ENCODE results near the gene HIBCH. TPM values are rescaled to one million over a fixed set of nuclear protein-coding genes. Genes with fewer than 3 reads are reported as not detected.
"Not testable (repeated sequence)": the region's sequence is repeated elsewhere in the genome, so short reads cannot be mapped to it uniquely, and the experiment has no call there.

The HIBCH gene
- total RNA-seq, 1 donor from 2014 or later: 49.8 TPM

DNA sequence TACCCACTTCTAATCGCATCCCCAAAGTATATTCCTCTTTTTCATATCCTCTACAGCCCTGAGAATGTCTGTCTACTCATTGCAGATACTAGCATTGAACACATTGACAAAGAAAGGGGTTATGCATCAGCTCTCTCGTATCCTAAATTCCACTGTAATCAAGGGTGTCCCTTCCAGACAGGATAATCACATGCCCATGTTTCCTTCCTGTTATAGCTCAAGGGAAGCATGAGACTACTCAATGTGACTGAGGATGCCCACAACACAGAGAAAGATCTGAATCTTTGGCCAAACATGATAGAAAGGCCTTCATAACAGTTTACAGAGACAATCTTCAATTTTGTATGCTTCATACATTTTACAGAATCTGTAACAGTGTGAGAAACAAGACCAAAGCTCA is 69.2 kb downstream of the HIBCH start:
- DNase-seq (ENCODE audit: low spot score): no peak

DNA sequence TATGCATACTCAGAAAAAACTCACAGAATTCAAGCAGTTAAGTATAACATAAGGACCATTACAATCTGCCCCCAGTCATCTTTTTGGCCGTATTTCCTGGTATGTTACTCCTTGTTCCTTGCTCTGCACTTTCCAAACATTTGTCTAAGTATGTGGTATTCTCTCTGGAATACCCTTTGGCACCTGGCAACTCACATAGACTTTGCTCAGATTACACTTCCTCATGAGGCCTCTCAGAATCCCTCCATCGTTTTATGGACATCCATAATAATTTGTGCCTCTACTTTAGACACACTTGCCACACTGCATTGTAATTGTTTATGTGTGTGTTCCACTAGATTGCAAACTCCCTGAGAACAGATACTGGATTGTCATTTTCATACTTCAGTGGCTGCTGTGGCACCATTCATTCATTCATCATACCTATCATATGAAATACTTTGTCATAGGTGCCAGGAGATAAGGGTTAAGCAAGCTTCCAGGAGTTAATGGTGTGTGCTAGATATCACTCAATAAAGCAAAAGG is 84.0 kb downstream of the HIBCH start:
- no peak for DNase-seq (ENCODE audit: low spot score)

DNA sequence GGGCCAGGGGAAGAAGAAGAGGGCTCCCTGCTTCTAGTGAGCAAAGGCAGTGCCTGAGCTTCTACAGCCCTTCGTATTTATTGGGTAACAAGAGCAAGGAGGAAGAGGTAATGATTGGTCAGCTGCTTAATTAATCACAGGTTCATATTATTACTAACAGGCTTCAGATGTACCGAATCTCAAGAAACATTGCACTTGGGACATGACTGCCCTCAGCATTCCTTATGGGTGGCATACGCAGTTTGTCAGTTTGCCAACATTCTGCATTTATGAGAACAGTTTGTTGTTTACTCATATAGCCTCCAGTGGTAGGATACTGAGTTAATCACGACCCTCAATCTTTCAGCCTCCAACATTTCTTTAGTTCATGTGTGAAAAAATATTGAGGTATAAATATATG is 84.5 kb downstream of the HIBCH start:
- no peak for DNase-seq (ENCODE audit: low spot score)

DNA sequence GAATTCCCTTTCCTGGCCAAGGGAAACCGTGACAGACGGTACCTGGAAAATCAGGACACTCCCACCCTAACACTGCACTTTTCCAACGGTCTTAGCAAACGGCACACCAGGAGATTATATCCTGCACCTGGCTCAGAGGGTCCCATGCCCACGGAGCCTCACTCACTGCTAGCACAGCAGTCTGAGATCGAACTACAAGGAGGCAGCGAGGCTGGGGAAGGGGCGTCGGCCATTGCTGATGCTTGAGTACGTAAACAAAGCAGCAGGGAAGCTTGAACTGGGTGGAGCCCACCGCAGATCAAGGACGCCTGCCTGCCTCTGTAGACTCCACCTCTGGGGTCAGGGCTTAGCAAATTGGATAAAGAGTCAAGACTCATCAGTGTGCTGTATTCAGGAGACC is 95.6 kb downstream of the HIBCH start:
- not testable (repeated sequence) for DNase-seq (ENCODE audit: low spot score)

DNA sequence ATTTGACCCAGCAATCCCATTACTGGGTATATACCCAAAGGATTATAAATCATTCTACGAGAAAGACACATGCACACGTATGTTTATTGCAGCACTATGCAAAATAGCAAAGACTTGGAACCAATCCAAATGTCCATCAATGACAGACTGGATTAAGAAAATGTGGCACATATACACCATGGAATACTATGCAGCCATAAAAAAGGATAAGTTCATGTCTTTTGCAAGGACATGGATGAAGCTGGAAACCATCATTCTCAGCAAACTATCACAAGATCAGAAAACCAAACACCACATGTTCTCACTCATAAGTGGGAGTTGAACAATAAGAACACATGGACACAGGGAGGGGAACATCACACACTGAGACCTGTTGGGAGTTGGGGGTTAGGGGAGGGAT is 96.9 kb downstream of the HIBCH start:
- DNase-seq (ENCODE audit: low spot score): not testable (repeated sequence)

DNA sequence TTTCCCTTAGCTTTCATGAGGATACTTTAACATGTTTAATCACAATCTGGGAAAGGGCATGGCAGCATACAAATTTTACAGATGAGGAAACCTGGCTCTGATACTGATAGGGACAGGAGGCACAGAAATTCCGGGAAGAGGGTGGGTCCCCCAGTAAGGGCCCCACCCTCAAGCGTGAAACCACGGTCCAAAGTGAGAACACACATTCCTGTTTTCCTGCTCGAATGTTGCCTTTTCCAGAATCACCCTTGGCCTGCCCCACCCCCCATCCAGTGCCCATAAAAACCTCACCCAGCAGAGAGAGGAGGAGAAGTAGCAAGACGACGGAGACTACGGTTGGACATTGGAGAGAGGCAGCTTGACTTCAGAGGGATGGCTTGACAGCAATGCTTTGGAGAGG is 98.2 kb downstream of the HIBCH start:
- no peak for DNase-seq (ENCODE audit: low spot score)

DNA sequence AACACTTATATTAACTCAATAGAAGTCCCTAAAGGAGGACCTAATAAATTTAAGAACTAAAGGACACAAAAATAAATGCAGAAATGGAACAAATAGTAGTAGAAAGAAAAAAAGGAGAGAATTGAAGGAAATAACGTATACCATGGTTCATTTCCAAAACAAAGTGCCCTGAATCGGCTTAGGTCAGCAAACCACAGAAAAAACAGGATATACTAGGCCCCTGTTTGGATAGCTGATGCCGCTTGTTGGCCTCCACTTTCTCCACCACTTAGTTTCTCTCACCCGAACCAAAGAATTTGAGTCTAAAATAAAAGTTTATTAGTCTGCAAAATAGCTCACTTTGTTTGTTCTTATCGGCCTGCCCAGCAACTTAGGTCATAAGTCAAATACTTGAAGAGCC is 100.4 kb downstream of the HIBCH start:
- no peak for DNase-seq (ENCODE audit: low spot score)

DNA sequence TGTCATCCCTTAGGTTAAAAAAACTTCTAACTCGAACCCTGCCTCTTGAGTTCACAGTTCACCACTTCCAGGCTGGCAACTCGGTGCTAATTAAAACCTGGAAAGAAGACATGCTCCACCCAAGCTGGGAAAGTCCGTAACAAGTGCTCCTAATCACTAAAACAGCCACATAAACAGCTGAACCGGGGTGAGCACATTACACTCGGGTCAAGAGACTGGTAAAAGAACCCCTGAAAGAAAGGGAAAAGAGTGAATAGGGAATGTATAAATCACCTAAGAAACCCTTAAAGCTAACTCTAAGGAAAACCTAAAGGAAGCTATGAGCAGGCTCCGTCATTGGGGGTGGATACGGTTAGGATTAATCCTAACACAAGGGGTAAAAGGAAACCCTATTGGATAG is 102.0 kb downstream of the HIBCH start:
- DNase-seq (ENCODE audit: low spot score): no peak

DNA sequence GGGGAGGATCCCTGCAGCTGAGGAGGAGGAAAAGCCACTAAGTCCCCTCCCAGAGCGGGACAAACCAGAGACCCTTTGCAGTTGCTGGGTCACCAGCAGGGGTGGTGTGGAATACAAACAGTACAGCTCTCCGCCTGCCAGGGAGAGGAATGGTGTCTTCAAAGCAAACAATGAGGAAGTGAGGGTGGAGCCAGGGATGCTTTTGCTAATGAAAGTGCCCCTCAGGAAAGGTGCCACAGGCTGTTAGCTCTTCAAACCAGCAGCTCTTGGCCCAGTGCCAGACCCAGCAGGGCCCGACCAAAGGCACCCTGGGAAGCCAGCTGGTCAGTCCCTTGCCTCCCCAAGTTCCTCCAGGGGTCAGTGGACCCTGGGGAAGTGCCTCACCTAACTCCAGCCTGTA is 102.8 kb downstream of the HIBCH start:
- no peak for DNase-seq (ENCODE audit: low spot score)

DNA sequence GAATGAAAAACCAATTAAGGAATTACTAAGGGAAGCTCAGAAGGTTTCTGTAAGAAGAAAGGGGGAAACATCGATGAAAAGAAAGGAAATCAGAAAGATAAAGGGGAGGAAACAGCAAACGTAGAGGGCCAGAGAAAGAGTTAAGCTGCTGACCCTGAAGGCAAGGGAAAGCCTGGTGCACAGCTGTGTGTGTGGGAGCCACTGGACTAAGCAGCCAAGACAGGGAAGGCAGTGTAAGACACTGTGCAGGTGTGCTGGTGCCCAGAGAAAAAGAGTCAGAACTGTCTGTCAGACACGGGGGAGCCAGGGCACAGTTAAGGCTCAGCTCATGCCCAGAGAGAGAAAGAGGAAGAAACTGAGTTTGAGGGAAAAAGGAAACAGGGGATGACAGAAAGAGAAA is 104.0 kb downstream of the HIBCH start:
- DNase-seq (ENCODE audit: low spot score): no peak

DNA sequence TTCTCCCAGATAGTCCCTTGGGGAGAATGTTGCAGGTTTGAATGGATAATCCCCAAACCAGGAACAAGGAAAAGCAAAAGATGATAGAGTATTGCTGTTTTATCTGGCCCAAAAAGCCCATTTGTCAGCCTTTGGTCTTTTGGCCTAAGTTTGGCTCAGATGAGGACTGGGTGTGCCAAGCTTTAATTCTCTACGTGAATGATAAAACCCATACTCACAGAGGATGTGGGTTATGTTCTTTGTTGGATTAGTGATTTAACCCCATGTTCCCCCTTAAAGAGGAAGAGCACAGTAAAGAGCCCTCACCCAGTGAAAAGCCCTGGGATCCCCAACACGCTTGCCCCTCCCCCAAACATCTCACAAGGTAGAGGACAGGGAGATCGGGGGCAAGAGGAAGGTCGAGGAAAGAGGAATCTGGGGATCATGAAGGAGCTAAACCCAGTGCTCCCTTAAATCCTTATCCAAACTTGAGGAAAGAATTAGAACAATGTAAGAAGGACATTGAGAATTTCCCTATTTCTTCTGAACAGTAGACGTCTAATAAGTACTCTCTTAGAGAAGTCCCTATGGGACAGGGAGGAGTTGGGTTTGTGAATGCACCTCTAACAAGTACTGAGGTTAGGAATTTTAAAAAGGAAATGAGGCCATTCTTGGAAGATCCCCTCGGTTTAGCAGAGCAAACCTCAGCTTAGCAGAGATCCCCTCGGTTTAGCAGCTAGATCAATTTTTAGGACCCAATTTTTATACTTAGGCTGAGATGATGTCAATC is 105.0 kb downstream of the HIBCH start:
- no peak for DNase-seq (ENCODE audit: low spot score)

DNA sequence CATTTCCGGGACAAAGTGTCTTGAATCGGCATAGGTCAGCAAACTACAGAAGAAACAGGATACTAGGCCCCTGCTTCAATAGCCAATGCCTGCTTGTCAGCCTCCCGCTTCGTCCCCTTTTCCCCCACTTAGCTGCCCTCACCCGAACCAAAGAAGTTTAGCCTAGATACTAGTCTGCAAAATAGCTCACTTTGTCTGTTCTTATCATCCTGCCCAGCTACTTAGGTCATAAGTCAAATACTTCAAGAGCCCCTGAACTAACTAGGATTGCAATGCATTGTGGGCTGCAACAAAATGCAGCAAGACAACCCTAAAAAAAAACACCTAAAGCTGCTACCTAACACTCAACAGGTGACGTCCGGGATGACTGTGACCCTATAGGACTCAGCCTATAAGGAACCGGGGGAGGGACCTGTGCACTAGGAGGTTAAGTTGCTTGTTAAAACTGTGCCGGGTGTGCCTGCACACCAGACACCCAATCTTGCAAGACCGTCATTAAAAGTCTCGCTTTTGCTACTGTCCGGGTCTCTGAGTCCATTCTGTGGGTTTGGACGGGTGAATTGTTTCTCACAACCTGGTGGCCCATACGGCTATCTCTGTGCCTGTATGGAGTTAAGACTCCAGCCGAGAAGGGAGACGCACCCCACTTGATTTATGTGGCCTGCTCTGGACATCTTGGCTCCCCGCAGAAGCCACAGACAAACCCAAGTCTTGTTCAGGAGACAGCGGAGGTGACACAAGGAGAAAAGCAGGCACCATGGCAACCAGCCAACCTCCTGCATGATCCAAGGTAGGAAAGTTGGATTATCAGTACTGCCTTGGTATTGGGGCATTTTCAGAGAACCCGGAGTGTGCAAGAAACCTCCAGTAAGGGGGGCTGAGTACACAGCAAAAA is 105.9 kb downstream of the HIBCH start:
- no peak for DNase-seq (ENCODE audit: low spot score)

DNA sequence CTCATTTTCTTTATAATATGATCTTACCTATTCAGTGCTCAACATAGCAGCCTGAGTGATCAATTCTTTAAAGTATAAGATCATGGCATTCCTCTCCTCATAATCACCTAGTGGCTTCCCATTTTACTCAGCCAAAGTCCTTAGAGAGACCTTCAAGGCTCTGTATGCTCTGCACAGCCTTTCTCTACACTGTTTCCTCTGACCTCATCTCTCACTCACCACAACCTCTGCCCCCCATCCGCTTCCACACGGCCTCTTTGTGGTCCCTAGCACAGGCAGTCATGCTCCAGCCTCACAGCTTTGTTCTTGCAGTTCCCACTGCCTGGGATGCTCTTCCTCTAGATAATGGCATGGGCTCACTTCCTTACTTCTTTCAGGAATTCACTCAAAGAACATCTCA is 109.2 kb downstream of the HIBCH start:
- no peak for DNase-seq (ENCODE audit: low spot score)

DNA sequence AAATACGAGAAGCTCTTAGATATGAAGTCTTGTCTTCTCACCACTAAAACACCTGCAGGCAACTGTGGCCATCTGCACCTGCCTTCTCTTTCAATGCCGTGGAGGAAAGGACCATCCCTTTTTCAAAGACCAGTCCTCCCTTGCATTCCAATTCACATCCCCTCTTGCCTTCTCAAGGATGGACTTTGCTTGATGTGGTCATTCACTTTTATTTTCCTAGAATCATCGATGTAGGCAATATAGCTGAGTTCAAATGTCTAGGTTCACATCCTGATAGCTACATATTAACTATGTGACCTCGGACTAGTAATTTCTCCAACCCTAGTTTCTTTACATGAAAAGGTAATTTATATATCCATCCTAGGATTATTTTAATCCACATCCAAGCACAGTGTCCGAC is 110.1 kb downstream of the HIBCH start:
- no peak for DNase-seq (ENCODE audit: low spot score)

DNA sequence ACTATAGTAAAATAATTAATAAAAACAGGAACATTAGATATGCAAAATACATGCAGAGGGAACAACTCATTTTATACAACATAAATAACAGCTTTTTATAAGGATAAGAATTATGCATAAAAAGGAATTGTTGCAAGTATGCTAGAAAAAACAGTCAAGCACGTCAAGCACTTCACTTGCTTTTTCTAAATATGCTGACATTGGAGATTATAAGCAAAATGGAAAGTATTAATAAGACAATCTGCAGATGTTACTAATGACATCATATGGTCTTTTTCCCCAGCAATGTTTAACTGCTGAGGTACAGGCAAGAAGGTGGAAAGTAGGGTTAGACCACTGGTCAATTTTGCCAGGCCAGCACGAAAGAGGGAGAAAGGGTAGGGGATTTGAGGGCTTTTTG is 111.7 kb downstream of the HIBCH start:
- no peak for DNase-seq (ENCODE audit: low spot score)

DNA sequence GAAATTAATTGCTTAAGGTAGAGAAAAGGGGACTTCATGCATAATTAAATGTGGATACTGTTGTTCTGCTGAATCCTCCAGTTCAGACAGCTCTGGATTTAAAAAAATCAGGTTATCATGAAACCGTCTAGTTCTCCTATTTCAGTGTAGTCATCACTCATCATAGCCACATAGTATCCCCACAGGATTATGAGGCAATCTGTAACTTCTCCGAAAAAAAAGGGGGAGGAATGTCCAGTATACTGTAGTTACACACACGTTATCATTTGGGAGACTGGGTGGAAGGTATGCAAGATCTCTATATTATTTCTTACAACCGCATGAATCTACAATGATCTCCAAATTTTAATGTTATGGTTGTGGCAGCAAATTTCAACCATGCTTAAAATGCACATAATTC is 114.0 kb downstream of the HIBCH start:
- no peak for DNase-seq (ENCODE audit: low spot score)

DNA sequence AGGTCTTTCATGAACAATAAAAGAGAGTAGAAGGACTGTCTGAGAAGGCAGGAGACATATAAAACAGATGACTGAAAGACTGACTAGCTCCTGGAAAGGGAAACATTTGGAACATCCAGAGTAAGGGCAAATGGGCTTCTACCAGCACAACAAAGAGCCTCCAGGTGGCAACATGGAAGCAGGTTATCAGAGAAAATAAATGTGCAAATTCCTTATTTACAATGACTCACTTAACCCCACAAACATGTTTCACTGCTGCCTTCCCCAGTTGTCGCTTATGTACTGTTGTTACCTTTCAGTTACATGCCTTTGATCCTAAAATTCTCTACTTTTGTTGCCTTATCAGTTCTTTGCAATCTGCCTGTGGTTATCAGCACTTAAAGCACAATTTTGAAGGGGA is 117.0 kb downstream of the HIBCH start:
- DNase-seq (ENCODE audit: low spot score): no peak

DNA sequence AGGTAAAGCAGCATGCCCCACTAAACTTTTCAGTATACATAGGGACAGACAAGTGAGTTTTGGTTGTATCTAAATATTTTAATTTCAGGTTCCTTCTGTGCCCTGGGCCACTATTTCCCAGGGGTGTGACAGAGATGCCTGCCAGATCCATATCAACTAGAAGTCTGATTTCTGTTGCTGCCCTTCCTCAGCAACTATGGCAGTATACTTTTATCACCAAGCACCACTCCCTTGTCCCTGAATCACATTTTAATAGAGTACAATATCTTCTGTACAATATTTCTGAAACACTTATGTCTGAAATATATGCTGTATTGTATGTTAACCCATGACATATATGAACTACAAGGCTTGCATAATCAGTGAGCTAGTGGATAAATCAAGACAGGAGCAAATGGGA is 117.6 kb downstream of the HIBCH start:
- DNase-seq (ENCODE audit: low spot score): no peak

DNA sequence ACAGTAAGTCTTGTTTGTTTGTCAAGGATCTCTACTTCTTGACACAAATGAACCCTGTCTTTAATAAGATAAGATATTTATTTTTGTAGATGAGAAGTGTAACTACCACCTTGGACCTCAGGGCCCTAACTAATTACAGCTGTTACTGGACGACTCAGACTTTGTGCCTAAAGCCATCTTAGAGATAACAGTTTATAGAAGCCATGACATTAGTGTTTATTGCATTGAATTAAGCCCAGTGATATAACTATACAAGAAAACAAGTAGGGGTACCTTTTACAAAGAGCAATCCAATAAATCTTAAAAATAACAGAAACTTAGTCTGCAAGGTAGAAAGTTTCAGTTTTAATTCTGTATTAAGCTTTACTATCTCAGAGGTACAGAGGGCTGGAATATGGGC is 119.0 kb downstream of the HIBCH start:
- DNase-seq (ENCODE audit: low spot score): no peak

DNA sequence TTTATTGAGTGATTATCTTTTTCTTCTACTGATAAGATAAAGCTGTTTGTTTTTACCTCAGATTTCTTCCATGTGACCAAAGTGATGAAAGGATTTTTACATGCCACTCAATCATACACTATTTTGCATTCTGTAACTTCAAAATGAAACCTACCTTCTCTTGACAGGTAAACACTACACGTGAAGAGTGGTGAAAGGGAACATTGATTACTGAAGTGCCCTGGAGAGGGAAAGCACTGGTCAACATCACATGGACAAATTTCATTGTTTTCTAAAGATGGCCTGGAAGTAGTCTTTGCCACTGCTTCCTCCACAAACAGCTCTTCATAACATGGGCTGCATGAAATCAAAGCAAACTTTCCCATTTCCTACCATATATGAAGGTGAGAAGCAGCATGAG is 120.1 kb downstream of the HIBCH start:
- no peak for DNase-seq (ENCODE audit: low spot score)

DNA sequence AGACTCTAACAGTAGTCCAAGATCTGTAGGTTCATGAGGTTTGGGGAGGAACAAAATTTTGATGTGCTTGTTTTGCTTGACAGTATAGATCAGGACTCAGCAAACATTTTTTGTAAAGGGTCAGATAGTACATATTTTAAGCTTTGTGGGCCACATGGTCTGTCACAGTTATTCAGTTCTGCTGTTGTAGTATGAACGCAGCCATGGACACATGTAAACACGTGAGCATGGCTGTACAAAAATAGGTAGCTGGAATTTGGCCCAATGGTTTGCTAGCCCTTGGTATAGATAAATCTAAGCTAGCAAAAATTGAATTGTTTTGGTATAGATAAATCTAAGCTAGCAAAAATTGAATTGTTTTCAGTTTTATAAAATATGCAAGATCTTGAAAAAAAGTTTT is 120.5 kb downstream of the HIBCH start:
- no peak for DNase-seq (ENCODE audit: low spot score)

DNA sequence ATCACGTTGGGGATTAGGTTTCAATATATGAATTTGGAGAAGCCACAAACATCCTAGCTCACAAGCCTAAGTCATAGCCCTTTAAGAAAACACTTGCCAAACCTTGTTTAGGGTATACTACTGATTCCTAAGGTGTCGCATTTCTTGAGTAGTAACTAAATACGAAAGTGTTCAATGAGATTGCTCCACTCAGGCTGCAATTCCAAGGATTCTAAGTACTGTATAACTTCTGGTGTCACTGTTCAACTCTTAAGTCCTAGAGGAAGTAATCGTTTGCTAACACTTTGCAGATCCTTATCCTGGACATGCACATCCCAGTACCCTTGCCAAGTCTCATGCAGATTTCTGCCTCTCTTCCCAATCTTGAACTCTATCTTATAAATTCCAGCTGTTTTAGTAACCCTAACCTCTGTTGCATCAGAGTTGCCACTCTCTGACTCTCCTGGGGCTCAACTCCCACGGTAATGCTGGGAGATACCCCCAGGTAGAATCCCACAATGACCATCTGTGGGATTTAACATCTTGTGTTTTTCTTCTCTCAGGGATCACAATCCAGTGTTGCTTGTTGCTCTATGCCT is 122.4 kb downstream of the HIBCH start:
- no peak for DNase-seq (ENCODE audit: low spot score)

Data from mucosa of gallbladder (tissue), 1 donor.